G401.6 (cell line): Measurements from ENCODE around the gene PCDH9.

Source experiments
- FAIRE-seq: peaks from 2 replicates; lab custom pipeline; 2012; peaks lifted over from hg19 to GRCh38; lab: Jason Lieb, UNC

PCDH9 gene

GRCh38 chr13:66519259-66519658 is 710.9 kb downstream of the PCDH9 start:
- no peak for FAIRE-seq

- no peak for FAIRE-seq
Measured at GRCh38 chr13:66518068-66518467, 712.1 kb downstream of the PCDH9 start.

GRCh38 chr13:66513728-66514127 is 716.4 kb downstream of the PCDH9 start:
- FAIRE-seq, result no peak

- no peak for FAIRE-seq
Measured at GRCh38 chr13:66509175-66509574, 721.0 kb downstream of the PCDH9 start.

- no peak for FAIRE-seq
Measured at GRCh38 chr13:66508153-66508909, 721.8 kb downstream of the PCDH9 start.

GRCh38 chr13:66506979-66507378 is 723.2 kb downstream of the PCDH9 start:
- FAIRE-seq, result no peak

GRCh38 chr13:66506051-66506777 is 723.9 kb downstream of the PCDH9 start:
- FAIRE-seq, result no peak

- no peak for FAIRE-seq
Measured at GRCh38 chr13:66503890-66504289, 726.2 kb downstream of the PCDH9 start.

- no peak for FAIRE-seq
Measured at GRCh38 chr13:66501181-66501580, 729.0 kb downstream of the PCDH9 start.

GRCh38 chr13:66492479-66492878 is 737.7 kb downstream of the PCDH9 start:
- no peak for FAIRE-seq

GRCh38 chr13:66491251-66491650 is 738.9 kb downstream of the PCDH9 start:
- FAIRE-seq, result no peak

- FAIRE-seq, result no peak
Measured at GRCh38 chr13:66489586-66489985, 740.5 kb downstream of the PCDH9 start.

GRCh38 chr13:66489172-66489571 is 741.0 kb downstream of the PCDH9 start:
- FAIRE-seq, result no peak

- no peak for FAIRE-seq
Measured at GRCh38 chr13:66483712-66484111, 746.4 kb downstream of the PCDH9 start.

- no peak for FAIRE-seq
Measured at GRCh38 chr13:66482836-66483235, 747.3 kb downstream of the PCDH9 start.

GRCh38 chr13:66477816-66478215 is 752.3 kb downstream of the PCDH9 start:
- no peak for FAIRE-seq

- FAIRE-seq, result no peak
Measured at GRCh38 chr13:66475061-66475460, 755.1 kb downstream of the PCDH9 start.

GRCh38 chr13:66469745-66470144 is 760.4 kb downstream of the PCDH9 start:
- FAIRE-seq, result no peak

- FAIRE-seq, result no peak
Measured at GRCh38 chr13:66468656-66469055, 761.5 kb downstream of the PCDH9 start.

GRCh38 chr13:66462187-66462586 is 767.9 kb downstream of the PCDH9 start:
- no peak for FAIRE-seq

- no peak for FAIRE-seq
Measured at GRCh38 chr13:66461021-66461420, 769.1 kb downstream of the PCDH9 start.

- no peak for FAIRE-seq
Measured at GRCh38 chr13:66459634-66460033, 770.5 kb downstream of the PCDH9 start.

GRCh38 chr13:66459143-66459542 is 771.0 kb downstream of the PCDH9 start:
- FAIRE-seq, result no peak

- no peak for FAIRE-seq
Measured at GRCh38 chr13:66446413-66446812, 783.7 kb downstream of the PCDH9 start.
